Suprapubic skin (tissue), 4 donors: ENCODE results near the gene PACRG.

Experiments
- CTCF ChIP-seq, 2 donors: fragments of 200-600 bp in 1 of 2; fragments of 450-650 bp in 1 of 2; sonication (generic) in 1 of 2; IDR thresholded peaks; one replicate each; pipeline ENCODE4 v1.5.1; 2016 to 2019; ENCODE audit warnings: antibody characterized with exemption in 2 of 2, mild to moderate bottlenecking in 1 of 2, moderate library complexity in 1 of 2
- EP300 ChIP-seq: sonication (generic); formaldehyde crosslinking; IDR thresholded peaks from one replicate; pipeline ENCODE4 v1.6.1; 2017; ENCODE audit warnings: antibody characterized with exemption
- POLR2A ChIP-seq, 2 donors: fragments of 450-650 bp; IDR thresholded peaks; one replicate each; pipeline ENCODE4 v1.6.1; 2017; ENCODE audit warnings: antibody characterized with exemption in 2 of 2, mild to moderate bottlenecking in 2 of 2, moderate library complexity in 2 of 2
- POLR2AphosphoS5 ChIP-seq, 3 donors: sonication (generic); formaldehyde crosslinking; IDR thresholded peaks; one replicate each; pipeline ENCODE4 v1.6.1; 2017; ENCODE audit warnings: antibody characterized with exemption in 3 of 3

GRCh38 chr6:162814426-162814973 is 86.7 kb downstream of the PACRG start:
- TF ChIP-seq CTCF (IDR thresholded peaks at IDR 0.05), result no peak
- TF ChIP-seq POLR2AphosphoS5 (IDR thresholded peaks at IDR 0.05), result no peak
- TF ChIP-seq POLR2A (IDR thresholded peaks at IDR 0.05), result no peak
- TF ChIP-seq EP300, result no peak
